GM18868 (cell line): Measurements from ENCODE around the gene SEC22C.
"Not testable (repeated sequence)": the region's sequence is repeated elsewhere in the genome, so short reads cannot be mapped to it uniquely, and the experiment has no call there.

ENCODE experiments used
- ATAC-seq: cut with Tn5 transposase; IDR thresholded peaks from one replicate; pipeline ENCODE4 v1.9.1; 2021; ENCODE audit warnings: mild to moderate bottlenecking, moderate library complexity; ENCODE audit not compliant: unreplicated experiment

SEC22C gene

DNA sequence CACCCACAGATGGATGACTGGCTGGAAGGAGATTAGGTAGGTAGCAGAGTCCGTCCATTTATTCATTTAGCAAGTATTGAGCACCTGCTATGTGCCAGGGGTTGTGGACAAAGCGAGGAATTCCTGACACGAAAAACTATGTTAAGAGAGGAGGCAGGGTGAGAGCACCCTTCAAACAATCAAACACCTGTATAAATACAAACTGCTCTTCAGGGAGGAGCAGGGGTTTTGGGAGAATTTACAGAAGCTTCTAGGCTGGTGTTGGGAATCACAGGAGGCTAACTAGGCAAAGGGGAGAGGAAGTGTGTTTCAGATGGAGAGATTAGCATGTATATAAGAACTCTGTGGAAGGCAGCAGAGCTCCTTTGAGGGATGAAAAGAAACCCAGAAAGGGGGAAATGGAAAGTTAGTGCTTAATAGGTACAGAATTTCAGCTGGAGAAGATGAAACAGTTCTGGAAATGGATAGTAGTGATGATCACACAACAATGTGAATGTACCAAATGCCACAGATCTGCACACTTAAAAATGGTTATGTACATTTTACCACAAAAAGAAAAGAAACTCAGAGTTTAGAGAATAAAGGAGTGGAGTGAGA lies 805 bp upstream of the SEC22C start:
- ATAC-seq = no peak

- ATAC-seq = no peak
These were observed 413 bp downstream of the SEC22C start for GRCh38 chr3:42581400-42581708.

- not testable (repeated sequence) for ATAC-seq
These were observed 2.4 kb downstream of the SEC22C start for GRCh38 chr3:42579346-42579745.

DNA sequence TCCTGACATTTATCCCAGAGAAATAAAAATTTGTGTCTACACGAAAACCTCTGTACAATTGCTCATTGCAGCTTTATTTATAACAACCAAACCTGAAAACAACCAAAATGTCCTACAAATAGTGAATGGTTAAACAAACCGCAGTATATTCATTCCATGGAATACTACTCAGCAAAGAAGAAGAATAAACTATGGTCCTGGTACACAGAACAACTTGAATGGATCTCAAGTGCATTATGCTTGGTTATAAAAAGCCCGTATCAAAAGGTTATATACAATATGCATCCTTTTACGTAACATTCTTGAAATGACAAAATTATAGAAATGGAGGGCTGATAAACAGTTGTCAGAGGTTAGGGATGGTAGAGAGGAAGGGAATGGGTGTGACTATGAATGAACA lies 3.7 kb downstream of the SEC22C start:
- no peak for ATAC-seq

DNA sequence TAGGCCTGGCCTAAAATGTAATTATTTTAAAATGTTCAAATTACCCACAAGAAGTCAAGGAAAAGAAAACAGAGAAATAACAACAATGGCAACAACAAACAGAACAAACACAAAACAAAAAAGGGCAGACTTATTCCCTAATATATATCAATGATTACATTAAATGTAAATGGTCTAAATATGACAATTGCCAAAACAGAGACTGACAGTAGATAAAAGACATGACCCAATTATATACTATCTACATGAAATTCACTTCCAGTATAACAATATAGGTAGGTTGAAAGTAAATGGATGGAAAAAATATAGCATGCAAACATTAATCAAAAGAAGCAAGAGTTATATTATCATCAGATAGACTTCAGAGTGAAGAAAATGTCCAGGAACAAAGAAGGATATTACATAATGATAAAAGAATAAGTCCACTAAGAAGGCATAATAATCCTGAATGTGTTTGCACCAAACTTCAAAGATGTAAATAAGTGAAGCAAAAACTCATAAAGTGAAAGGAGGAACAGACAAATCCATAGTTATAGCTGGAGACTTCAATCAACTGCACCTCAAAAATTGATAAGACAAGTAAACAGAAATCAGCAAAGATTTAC lies 6.5 kb downstream of the SEC22C start:
- ATAC-seq = no peak

DNA sequence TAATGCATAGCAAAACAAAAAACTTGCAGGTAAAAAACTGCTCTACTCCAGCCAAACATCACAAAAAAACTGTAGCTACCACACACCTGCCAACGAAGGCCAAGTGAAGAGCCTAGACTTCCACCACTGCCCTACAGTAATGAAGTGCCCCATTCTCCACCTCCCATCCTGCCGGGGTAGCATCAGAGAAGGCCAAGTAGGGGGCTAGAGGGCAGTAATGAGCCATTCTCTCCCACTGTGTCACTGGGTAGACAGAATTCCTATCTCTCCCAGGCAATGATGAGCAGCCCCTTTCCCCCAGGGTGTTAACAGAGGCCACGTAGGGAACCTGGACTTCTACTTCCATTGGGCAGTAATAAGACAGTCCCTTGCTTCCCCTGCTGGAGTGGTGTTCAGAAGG lies 9.5 kb downstream of the SEC22C start:
- ATAC-seq = no peak

DNA sequence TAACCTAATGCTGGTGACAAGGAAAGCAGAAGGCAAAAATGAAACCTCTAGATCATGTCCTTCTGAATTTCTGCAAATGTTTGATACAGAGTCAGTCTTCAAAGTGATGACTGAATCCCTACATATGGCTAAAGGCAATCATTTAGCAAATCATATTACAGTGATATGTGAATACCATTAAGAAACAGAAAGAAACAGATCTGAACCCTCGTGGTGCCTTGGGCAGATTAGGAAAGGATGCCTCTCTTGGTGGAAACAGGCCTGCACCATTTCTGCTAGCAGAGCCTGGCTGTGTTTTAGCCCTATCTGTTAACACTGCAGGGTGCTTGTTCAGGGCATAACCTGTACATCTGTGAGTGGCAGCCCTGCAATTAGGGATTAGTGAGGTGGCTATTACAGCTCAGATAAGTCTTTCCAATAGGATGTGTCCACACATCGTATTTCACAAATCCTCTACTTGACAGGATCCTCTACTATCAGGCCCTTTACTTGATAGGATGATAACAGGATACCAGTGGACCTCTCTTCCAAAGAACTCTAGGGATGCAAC lies 12.1 kb downstream of the SEC22C start:
- no peak for ATAC-seq

DNA sequence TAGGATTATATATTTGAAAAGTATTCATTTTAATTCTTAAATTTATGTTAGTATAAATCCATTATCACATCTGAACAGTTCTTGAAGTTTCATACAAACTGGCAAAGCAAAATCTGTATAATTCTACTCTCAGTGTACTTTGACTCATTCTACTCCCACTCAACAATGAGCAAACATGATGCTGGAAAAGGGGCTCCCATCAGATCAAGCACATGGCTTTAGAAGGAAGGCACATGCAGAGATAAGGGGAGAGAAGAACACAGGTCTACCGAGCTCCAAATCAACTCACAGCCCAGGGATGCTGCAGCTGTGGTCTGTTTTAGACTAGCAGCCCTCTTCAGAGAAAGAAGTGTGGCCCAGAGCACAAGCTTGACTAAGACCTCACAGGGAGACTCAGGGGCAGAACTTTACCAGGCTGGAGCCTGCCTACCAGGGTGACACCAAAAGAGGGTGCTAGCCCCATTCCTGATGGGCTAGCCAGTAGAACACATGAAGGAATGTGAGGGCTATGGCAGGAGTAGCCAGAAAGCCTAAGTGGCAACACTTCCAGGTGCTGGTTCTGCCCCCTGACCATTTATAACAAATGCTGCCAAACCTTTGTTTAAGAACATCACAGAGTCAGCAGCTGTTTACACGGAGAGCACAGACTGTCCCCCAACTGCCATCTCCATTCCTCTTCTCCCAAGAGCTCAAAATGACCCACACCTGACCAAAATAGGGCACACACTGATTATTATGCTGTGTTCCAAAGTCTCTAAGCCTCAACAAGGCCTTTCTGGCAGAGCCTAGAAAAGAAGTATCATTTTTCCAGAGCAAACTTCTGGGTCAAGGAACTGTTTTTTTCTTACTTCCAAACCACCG lies 19.5 kb downstream of the SEC22C start:
- ATAC-seq = no peak

GRCh38 chr3:42557854-42558253 lies 23.9 kb downstream of the SEC22C start:
- no peak for ATAC-seq

- not testable (repeated sequence) for ATAC-seq
These were observed 24.9 kb downstream of the SEC22C start for GRCh38 chr3:42556817-42557216.

- no peak for ATAC-seq
These were observed 25.6 kb downstream of the SEC22C start for GRCh38 chr3:42556089-42556632.

- no peak for ATAC-seq
These were observed 28.9 kb downstream of the SEC22C start for GRCh38 chr3:42552830-42553229.

DNA sequence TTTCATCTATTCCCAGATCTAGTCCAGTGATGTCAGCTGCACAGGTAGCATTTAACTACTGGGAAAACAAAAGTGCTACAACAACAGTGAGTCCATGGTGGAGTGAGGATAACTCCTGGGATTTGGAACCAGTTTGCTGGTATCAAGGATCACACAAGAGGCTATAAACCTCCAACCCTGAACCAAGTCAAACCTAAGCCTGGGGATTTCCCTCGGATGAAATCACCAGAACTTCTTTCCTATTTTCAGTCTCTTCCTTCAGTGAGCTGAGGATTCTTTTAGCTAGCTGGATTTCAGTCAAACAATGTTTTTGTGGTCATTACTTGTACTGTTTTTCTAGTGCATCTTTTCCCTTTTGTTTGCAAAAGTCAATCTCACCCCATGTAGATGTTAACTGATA lies 31.5 kb downstream of the SEC22C start:
- ATAC-seq = no peak

- ATAC-seq = no peak
These were observed 32.6 kb downstream of the SEC22C start for GRCh38 chr3:42549131-42549530.

GRCh38 chr3:42547401-42547945 lies 34.3 kb downstream of the SEC22C start:
- peak; percentile 74 for ATAC-seq

DNA sequence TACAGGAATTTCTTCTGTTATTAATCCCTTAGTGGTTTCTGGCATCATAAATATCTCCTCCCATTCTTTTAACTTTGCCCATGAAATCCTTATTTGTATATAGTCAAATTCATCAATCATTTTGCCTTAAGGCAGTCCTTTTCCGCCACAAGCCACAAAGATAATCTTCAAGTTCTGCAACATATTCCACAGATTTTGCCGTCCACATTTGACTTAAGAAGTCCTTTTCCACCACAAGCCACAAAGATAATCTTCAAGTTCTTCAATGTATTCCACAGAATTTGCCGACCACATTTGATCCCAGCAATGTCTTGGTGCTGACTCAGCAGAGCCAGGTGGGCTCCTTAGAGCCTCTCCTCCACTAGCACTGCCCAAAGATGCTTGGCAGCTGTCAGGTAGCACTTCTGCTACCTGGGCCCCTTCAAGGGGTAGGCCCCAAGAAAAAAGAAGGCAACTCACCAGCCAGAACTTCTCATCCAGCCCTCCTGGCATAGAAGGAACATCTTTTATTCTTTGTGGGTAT lies 35.0 kb downstream of the SEC22C start:
- no peak for ATAC-seq

DNA sequence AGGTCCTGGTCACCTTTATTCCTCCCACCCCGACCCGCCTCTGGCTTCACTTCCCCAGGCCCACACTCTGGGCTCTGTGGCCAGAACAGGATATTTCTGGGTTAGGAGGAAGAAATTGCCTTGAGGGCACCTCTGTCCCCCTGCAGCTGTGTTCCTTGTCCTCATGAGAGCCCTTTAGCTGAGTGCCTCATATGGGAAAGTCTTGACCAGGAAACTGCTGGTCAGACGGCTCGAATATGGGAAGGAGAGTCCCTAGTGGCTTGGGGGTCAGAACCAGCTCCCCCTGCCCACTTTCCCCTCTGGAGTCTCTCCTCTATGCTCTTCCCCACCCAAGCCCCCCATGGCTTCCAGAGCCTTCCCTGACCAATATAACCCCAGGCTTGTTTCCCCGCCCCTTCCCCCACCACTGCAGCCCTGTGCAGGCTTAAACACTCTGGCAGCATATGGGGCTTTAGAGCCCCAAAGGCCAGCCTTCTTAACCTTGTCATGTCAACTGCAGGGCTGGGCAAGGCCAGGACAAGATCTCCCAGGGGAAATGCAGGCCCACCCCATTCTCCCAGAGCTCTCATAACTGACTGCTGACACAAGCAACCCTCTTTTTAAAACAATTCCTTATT lies 36.4 kb downstream of the SEC22C start:
- ATAC-seq = no peak

GRCh38 chr3:42544492-42545283 lies 37.1 kb downstream of the SEC22C start:
- no peak for ATAC-seq

GRCh38 chr3:42541079-42541478 lies 40.7 kb downstream of the SEC22C start:
- no peak for ATAC-seq
